Measurements from ENCODE around the gene PCSK6. TPM values are rescaled to one million over a fixed set of nuclear protein-coding genes. Genes with fewer than 3 reads are reported as not detected.

PCSK6 gene
- total RNA-seq, 4 donors from 2014 or later, result 12.8 to 23.2 (median 18.4) TPM

- peaks cover 0 to 40% of the 10 kb centered on the region in 2 donors for H3K36me3 ChIP-seq
- ATAC-seq, result peak; percentile 77
- no peaks in the 10 kb centered on the region for H3K27me3 ChIP-seq
- H3K4me1 ChIP-seq, result peaks cover 0 to 23% (median 0%) of the 10 kb centered on the region in 3 donors
- no peak overlapping the region for H3K4me3 ChIP-seq
- no peaks in the 10 kb centered on the region for H3K9me3 ChIP-seq
- TF ChIP-seq, protein P1, sequence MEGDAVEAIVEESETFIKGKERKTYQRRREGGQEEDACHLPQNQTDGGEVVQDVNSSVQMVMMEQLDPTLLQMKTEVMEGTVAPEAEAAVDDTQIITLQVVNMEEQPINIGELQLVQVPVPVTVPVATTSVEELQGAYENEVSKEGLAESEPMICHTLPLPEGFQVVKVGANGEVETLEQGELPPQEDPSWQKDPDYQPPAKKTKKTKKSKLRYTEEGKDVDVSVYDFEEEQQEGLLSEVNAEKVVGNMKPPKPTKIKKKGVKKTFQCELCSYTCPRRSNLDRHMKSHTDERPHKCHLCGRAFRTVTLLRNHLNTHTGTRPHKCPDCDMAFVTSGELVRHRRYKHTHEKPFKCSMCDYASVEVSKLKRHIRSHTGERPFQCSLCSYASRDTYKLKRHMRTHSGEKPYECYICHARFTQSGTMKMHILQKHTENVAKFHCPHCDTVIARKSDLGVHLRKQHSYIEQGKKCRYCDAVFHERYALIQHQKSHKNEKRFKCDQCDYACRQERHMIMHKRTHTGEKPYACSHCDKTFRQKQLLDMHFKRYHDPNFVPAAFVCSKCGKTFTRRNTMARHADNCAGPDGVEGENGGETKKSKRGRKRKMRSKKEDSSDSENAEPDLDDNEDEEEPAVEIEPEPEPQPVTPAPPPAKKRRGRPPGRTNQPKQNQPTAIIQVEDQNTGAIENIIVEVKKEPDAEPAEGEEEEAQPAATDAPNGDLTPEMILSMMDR (IDR thresholded peaks at IDR 0.05), result no peak
- TF ChIP-seq POLR2AphosphoS5 (IDR thresholded peaks at IDR 0.05), result no peak
- no peak for TF ChIP-seq EP300 (IDR thresholded peaks at IDR 0.05)
- no peak for TF ChIP-seq POLR2A (IDR thresholded peaks at IDR 0.05)
- 35 to 65% methylated on average over 7 to 10 of the region's 18 CpGs for WGBS, 2 donors (ENCODE audit: low coverage in 1 of 2)
- H3K27ac ChIP-seq, result peak overlapping the region in 3 of 4 donors; percentile 55 to 66 (median 60)
Measured at GRCh38 chr15:101267320-101268104, 222.0 kb downstream of the PCSK6 start.

DNA sequence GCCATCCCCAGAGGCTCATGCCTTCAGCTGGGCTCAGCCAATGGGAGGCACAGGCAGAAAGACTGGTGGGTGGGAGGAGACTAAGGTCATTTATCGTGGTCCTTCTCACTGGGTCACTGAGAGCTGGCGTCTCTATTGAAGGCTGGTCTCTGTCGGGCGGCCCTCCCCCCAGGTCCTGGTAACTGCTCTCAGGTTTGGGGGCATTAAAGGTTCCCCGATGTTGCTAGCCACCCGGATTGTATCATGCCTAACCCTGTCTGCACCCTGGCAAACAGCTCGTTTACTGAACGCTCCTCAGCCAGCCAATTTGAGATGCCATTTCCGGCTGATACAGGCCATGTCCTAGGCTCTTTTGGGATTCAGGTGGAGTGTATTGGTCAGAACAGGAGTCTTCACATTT, 222.7 kb downstream of the PCSK6 start:
- Histone ChIP-seq H3K4me3 (no peak overlapping the region), H3K36me3 (peaks cover 0 to 33% of the 10 kb centered on the region in 2 donors), H3K9me3 (no peaks in the 10 kb centered on the region), H3K4me1 (peaks cover 0 to 23% (median 0%) of the 10 kb centered on the region in 3 donors), H3K27me3 (no peaks in the 10 kb centered on the region), H3K27ac (peak overlapping the region in 3 of 4 donors; percentile 55 to 66 (median 60))
- ATAC-seq, result no peak
- 57% methylated on average over 4 of the region's 9 CpGs; no CpG with 5 or more reads in 1 of the 2 donors for WGBS, 2 donors (ENCODE audit: low coverage in 1 of 2)
- TF ChIP-seq, protein P1 (IDR thresholded peaks at IDR 0.05), result no peak

DNA sequence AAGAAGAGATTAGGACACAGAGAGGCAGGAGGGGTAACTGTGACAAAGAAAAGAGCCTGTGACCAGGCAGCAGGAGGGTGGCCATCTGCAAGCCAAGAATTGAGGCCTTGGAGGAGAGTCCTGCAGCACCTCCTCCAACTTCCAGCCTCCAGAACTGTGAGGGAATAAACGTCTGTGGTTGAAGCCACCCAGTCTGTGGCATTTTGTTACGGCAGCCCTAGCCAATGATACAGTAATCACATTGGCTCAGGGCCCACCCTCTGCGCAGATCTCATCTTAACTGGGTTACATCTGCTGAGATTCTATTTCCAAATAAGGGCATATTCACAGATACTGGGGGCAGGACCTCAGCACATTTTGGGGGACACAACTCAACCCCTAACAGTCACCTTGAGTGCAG, 223.5 kb downstream of the PCSK6 start:
- peaks cover 0 to 23% (median 0%) of the 10 kb centered on the region in 3 donors for H3K4me1 ChIP-seq
- no peaks in the 10 kb centered on the region for H3K9me3 ChIP-seq
- no peaks in the 10 kb centered on the region for H3K27me3 ChIP-seq
- no peak for TF ChIP-seq POLR2AphosphoS5 (IDR thresholded peaks at IDR 0.05)
- TF ChIP-seq EP300 (IDR thresholded peaks at IDR 0.05), result no peak
- TF ChIP-seq POLR2A (IDR thresholded peaks at IDR 0.05), result no peak
- TF ChIP-seq, protein P1 (IDR thresholded peaks at IDR 0.05), result no peak
- ATAC-seq, result no peak
- peaks cover 0 to 25% of the 10 kb centered on the region in 2 donors for H3K36me3 ChIP-seq
- 29 to 33% methylated on average over 1 to 3 of the region's 3 CpGs for WGBS, 2 donors (ENCODE audit: low coverage in 1 of 2)
- H3K4me3 ChIP-seq, result no peak overlapping the region
- peak overlapping the region in 2 of 4 donors; percentile 55 to 60 for H3K27ac ChIP-seq

- no peak overlapping the region for H3K27ac ChIP-seq
- no peaks in the 10 kb centered on the region for H3K9me3 ChIP-seq
- WGBS, 2 donors (ENCODE audit: low coverage in 1 of 2), result 72 to 91% methylated on average over 4 to 16 of the region's 17 CpGs
- H3K36me3 ChIP-seq, result peaks cover 0 to 15% of the 10 kb centered on the region in 2 donors
- peaks cover 0 to 23% (median 0%) of the 10 kb centered on the region in 3 donors for H3K4me1 ChIP-seq
- no peak overlapping the region for H3K4me3 ChIP-seq
- ATAC-seq, result no peak
- TF ChIP-seq, protein P1 (IDR thresholded peaks at IDR 0.05), result no peak
- H3K27me3 ChIP-seq, result no peaks in the 10 kb centered on the region
Measured at GRCh38 chr15:101264911-101265641, 224.4 kb downstream of the PCSK6 start.

All from gastroesophageal sphincter (tissue), 4 donors.